PC-3 (cell line): ENCODE results near the gene MPIG6B. TPM values are rescaled to one million over a fixed set of nuclear protein-coding genes. Genes with fewer than 3 reads are reported as not detected.

Source experiments
- ATAC-seq: fragments of 200-7000 bp; cut with Tn5 transposase; 2 replicates; pipeline ENCODE4 v1.9.1; 2020; ENCODE audit warnings: mild to moderate bottlenecking, moderate library complexity
- BruUV-seq: library from RNA; stranded (reverse); fragments of 400-500 nt; replicated peaks from 2 replicates; lab custom pipeline; 2021; lab: Mats Ljungman, UMichigan
- CTCF ChIA-PET: fragments of 300-600 bp; sonication (Branson Sonifier 250); formaldehyde crosslinking; loops from one replicate; lab custom pipeline; 2022; ENCODE audit warnings: antibody characterized with exemption; lab: Charles Lee
- POLR2A ChIA-PET: fragments of 300-600 bp; sonication (Branson Sonifier 250); formaldehyde crosslinking; loops from one replicate; lab custom pipeline; 2022; ENCODE audit warnings: antibody characterized with exemption; ENCODE audit not compliant: unreplicated experiment; lab: Charles Lee
- DNase-seq: peaks from one replicate; pipeline ENCODE4 v3.0.0-alpha.2; 2015
- H2AFZ ChIP-seq: fragments of 300-600 bp; sonication (generic); 2 replicates; pipeline ENCODE4 v1.6.0; 2016; ENCODE audit warnings: antibody characterized with exemption, low read length
- H3F3A ChIP-seq: fragments of 300-600 bp; sonication (generic); one replicate; pipeline ENCODE4 v1.6.0; 2017; ENCODE audit warnings: antibody characterized with exemption, low read length, control low read depth, mild to moderate bottlenecking; ENCODE audit not compliant: unreplicated experiment
- H3K27ac ChIP-seq: fragments of 300-600 bp; sonication (generic); 2 replicates; pipeline ENCODE4 v1.5.1; 2016; ENCODE audit warnings: mild to moderate bottlenecking, low read length
- H3K27me3 ChIP-seq: fragments of 300-600 bp; sonication (generic); 2 replicates; pipeline ENCODE4 v1.6.1; 2016; ENCODE audit warnings: low read length, mixed read lengths
- H3K36me3 ChIP-seq: fragments of 300-600 bp; sonication (generic); 2 replicates; pipeline ENCODE4 v1.6.1; 2016; ENCODE audit warnings: low read depth, mixed run types, low read length, mixed read lengths
- H3K4me1 ChIP-seq: fragments of 300-600 bp; sonication (generic); 2 replicates; pipeline ENCODE4 v1.5.1; 2016; ENCODE audit warnings: low read length; ENCODE audit not compliant: insufficient read depth
- H3K4me2 ChIP-seq: fragments of 300-600 bp; sonication (generic); 2 replicates; pipeline ENCODE4 v1.6.0; 2016; ENCODE audit warnings: low read length
- H3K4me3 ChIP-seq: fragments of 300-600 bp; sonication (generic); 2 replicates; pipeline ENCODE4 v1.5.1; 2016; ENCODE audit warnings: mild to moderate bottlenecking, low read length, mixed read lengths
- H3K79me2 ChIP-seq: fragments of 300-600 bp; sonication (generic); 2 replicates; pipeline ENCODE4 v1.6.1; 2017; ENCODE audit warnings: low read length, mixed read lengths
- H3K9ac ChIP-seq: fragments of 300-600 bp; sonication (generic); 2 replicates; pipeline ENCODE4 v1.6.0; 2016; ENCODE audit warnings: mild to moderate bottlenecking, low read length
- H3K9me2 ChIP-seq: fragments of 300-600 bp; sonication (generic); replicated peaks from 2 replicates; pipeline ENCODE4 v1.6.1; 2016; ENCODE audit warnings: mixed run types, low read length, mixed read lengths
- H3K9me3 ChIP-seq: fragments of 300-600 bp; sonication (generic); 2 replicates; pipeline ENCODE4 v1.6.1; 2016; ENCODE audit warnings: low read length, mixed read lengths
- H4K20me1 ChIP-seq: fragments of 300-600 bp; sonication (generic); 2 replicates; pipeline ENCODE4 v1.6.1; 2016; ENCODE audit warnings: low read length, mixed read lengths
- CTCF ChIP-seq: fragments of 300-600 bp; sonication (generic); conservative IDR thresholded peaks from 2 replicates; pipeline ENCODE4 v1.5.1; 2017; ENCODE audit warnings: antibody characterized with exemption, low read depth, mild to moderate bottlenecking, low read length
- EZH2 ChIP-seq: fragments of 300-600 bp; sonication (generic); IDR thresholded peaks from one replicate; pipeline ENCODE4 v1.6.1; 2017; ENCODE audit warnings: antibody characterized with exemption, mild to moderate bottlenecking, low read length; ENCODE audit not compliant: unreplicated experiment
- EZH2phosphoT487 ChIP-seq: fragments of 300-600 bp; sonication (generic); IDR thresholded peaks from 2 replicates; pipeline ENCODE4 v1.6.1; 2018; ENCODE audit warnings: mild to moderate bottlenecking, antibody characterized with exemption, low read length, borderline replicate concordance
- intact Hi-C: fragments of 100-400 bp; cut with micrococcal nuclease; formaldehyde crosslinking; loops from 2 replicates; pipeline ENCODE4 v1.9.0; 2023
- total RNA-seq: library from RNA; depleted of rRNA; stranded (reverse); fragments of >200 nt; gene quantifications from 2 replicates; pipeline ENCODE4 v1.2.3, GENCODE V29; 2014

Gene MPIG6B
- total RNA-seq, 1 experiment from 2014 or later: not detected

GRCh38 chr6:31763619-31763940 is 40.4 kb downstream of the MPIG6B start:
- no TSS peak for BruUV-seq
- DNase-seq (peak; percentile 46), ATAC-seq (peak; percentile 84)
- Histone ChIP-seq H3K36me3 (no peaks in the 10 kb centered on the region), H3K9ac (no peak overlapping the region), H3K4me1 (0 out of 2 replicates have a peak, but pooled peaks cover 5% of the 10 kb centered on the region), H3K9me2 (no peaks in the 10 kb centered on the region), H3K79me2 (no peaks in the 10 kb centered on the region), H2AFZ (no peak overlapping the region), H4K20me1 (no peaks in the 10 kb centered on the region), H3F3A (no peaks in the 10 kb centered on the region), H3K4me2 (no peak overlapping the region), H3K4me3 (no peak overlapping the region), H3K27ac (no peak overlapping the region), H3K27me3 (no peaks in the 10 kb centered on the region), H3K9me3 (no peaks in the 10 kb centered on the region)
- CTCF ChIA-PET: no interaction called here
- intact Hi-C loops: loop anchor here (10.0 kb wide), 1 partner anchor 49 kb away; the partner anchor contains the start of gene LY6G6D
- no peak for TF ChIP-seq CTCF
- TF ChIP-seq EZH2: no peak
- no peak for TF ChIP-seq EZH2phosphoT487
- POLR2A ChIA-PET: no interaction called here

GRCh38 chr6:31764198-31764597 is 41.0 kb downstream of the MPIG6B start:
- intact Hi-C loops: loop anchor here (10.0 kb wide), 1 partner anchor 49 kb away; the partner anchor contains the start of gene LY6G6D
- ChIA-PET POLR2A (no interaction called here), CTCF (interaction anchor here (0.6 kb wide), 1 partner anchor 66 kb away, joined by 6 read pairs; no protein-coding TSS in a partner anchor)
- H3K27me3 ChIP-seq: no peaks in the 10 kb centered on the region
- TF ChIP-seq EZH2phosphoT487 (no peak), EZH2 (no peak), CTCF (no peak)
- no peaks in the 10 kb centered on the region for H4K20me1 ChIP-seq
- no peaks in the 10 kb centered on the region for H3F3A ChIP-seq
- no peak overlapping the region for H2AFZ ChIP-seq
- ATAC-seq (no peak), DNase-seq (no peak)
- H3K4me3 ChIP-seq: no peak overlapping the region
- H3K79me2 ChIP-seq: no peaks in the 10 kb centered on the region
- H3K36me3 ChIP-seq: no peaks in the 10 kb centered on the region
- H3K27ac ChIP-seq: no peak overlapping the region
- no peaks in the 10 kb centered on the region for H3K9me2 ChIP-seq
- BruUV-seq: no TSS peak
- H3K4me2 ChIP-seq: no peak overlapping the region
- H3K9me3 ChIP-seq: no peaks in the 10 kb centered on the region
- 0 out of 2 replicates have a peak, but pooled peaks cover 5% of the 10 kb centered on the region for H3K4me1 ChIP-seq
- no peak overlapping the region for H3K9ac ChIP-seq

GRCh38 chr6:31765559-31765909 is 42.4 kb downstream of the MPIG6B start:
- Histone ChIP-seq H3K4me2 (no peak overlapping the region), H3K9ac (no peak overlapping the region), H3K36me3 (peaks cover 2% of the 10 kb centered on the region; the same call in 1 of the 2 replicates), H3K4me3 (no peak overlapping the region), H3K79me2 (no peaks in the 10 kb centered on the region), H3K9me2 (no peaks in the 10 kb centered on the region), H3K4me1 (0 out of 2 replicates have a peak, but pooled peaks cover 5% of the 10 kb centered on the region), H3K9me3 (no peaks in the 10 kb centered on the region), H3K27me3 (no peaks in the 10 kb centered on the region), H4K20me1 (no peaks in the 10 kb centered on the region), H2AFZ (no peak overlapping the region), H3F3A (no peaks in the 10 kb centered on the region), H3K27ac (no peak overlapping the region)
- no peak for ATAC-seq
- TF ChIP-seq CTCF: no peak
- TF ChIP-seq EZH2phosphoT487: no peak
- TF ChIP-seq EZH2: no peak
- intact Hi-C loops: loop anchor here (10.0 kb wide), 1 partner anchor 51 kb away; the partner anchor contains the start of gene LY6G6D
- DNase-seq: no peak
- ChIA-PET CTCF (interaction anchor here (0.6 kb wide), 1 partner anchor 47 kb away, joined by 3 read pairs; no protein-coding TSS in a partner anchor), POLR2A (no interaction called here)
- BruUV-seq: no TSS peak
